Upper lobe of left lung (tissue), 4 donors: Measurements from ENCODE around the gene KLHL29.

Experiments used
- CTCF ChIP-seq, 6 experiments: fragments of 450-650 bp in 4 of 6; fragments of 200-600 bp in 2 of 6; sonication (generic) in 2 of 6; IDR thresholded peaks; one replicate each; pipeline ENCODE4 v1.5.1; 2016 to 2019; ENCODE audit warnings: antibody characterized with exemption in 6 of 6
- POLR2A ChIP-seq, 4 donors: fragments of 450-650 bp; IDR thresholded peaks; one replicate each; pipeline ENCODE4 v1.5.1; 2016 to 2017; ENCODE audit warnings: antibody characterized with exemption in 4 of 4, mild to moderate bottlenecking in 2 of 4

- TF ChIP-seq CTCF (IDR thresholded peaks at IDR 0.05) (no peak), POLR2A (IDR thresholded peaks at IDR 0.05) (no peak)
Measured at GRCh38 chr2:23554054-23554697, 169.2 kb downstream of the KLHL29 start.
